DMS79 (cell line): ENCODE measurements around the gene CYP27A1.
"Not testable (repeated sequence)": the region's sequence is repeated elsewhere in the genome, so short reads cannot be mapped to it uniquely, and the experiment has no call there.

ENCODE experiments used
- DNase-seq: peaks from one replicate; lab custom pipeline; 2025; lab: John Stamatoyannopoulos, UW

Gene CYP27A1

DNA sequence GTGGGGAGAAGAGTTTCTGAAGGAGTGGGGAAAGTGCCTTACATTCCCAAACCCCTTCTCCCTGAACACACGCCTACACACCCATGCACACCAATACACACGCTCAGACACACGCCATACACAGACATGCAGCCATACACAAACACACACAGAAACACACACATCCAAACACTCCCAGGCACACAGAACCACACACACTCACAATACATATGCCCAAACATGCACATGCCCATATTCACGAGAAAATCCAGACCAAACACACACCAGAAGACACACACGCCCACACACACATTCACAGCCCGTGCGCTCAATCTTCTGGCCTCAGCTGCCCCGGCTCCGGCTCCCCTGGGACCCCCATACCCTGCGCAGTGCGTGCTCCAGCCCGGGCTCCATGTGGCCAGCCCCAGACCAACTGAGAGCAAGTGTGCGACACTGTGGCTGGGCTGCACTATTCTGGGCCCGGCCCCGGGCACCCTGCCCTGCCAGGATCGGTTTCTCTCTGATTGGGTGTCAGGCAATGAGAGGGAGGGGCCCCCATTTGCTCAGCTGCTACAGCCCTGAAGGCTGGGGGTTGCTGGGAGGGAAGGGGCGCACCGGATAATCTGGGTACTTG is 49.5 kb downstream of the CYP27A1 start, which contains the start of gene PRKAG3:
TSS of gene PRKAG3 (minus strand) at position 426 of the 613 bp plus-strand sequence.
- no peak for DNase-seq

GRCh38 chr2:218832081-218832480 is 50.1 kb downstream of the CYP27A1 start:
- DNase-seq = no peak

- no peak for DNase-seq
These were observed 50.6 kb downstream of the CYP27A1 start for GRCh38 chr2:218832520-218832919.

DNA sequence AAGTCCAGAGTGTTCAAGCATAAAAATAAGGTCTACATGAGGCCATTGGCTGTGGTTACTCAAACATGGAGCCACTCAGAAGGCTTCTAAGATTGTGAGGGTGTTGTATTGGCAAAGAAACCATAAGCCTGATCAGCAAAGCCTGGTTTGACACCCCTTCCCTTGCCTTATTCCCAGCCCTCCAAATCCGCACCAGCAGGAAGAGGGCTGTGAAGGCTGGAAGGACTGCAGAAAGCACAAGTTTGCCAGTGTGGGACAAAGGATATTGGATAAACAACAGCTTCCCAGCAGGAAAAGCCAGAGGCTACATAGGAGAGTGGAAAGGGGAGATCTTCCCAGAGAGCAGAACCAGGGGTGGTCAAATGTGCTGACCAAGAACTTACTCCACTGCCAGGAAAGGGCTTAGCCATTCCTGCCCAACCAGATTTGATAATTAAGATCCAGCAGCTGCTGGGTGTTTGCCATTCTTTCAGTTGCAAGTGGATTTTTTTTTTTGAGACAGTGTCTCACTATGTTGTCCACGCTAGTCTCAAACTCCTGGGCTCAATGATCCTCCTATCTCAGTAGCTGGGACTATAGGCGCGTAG is 51.2 kb downstream of the CYP27A1 start:
- DNase-seq = no peak

DNA sequence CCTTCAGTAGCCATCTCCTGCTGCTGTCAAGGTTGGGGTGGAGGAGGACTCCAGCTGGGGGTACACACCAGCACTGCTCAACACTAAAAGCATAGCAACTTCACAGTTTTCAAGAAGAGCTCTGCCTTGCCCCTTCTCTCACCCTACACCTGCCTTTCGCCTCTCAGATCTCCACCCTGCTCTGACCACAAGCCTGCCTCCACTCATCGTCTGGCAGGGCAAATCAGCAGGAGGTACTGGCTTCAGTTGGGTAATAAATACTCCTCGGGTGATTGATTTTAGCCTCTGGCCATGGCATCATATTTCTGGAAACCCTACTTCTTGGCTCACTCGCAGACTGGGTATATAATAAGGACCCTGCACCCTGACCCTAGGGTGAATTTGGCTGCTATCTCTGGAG is 52.7 kb downstream of the CYP27A1 start:
- peak; percentile 6 for DNase-seq

DNA sequence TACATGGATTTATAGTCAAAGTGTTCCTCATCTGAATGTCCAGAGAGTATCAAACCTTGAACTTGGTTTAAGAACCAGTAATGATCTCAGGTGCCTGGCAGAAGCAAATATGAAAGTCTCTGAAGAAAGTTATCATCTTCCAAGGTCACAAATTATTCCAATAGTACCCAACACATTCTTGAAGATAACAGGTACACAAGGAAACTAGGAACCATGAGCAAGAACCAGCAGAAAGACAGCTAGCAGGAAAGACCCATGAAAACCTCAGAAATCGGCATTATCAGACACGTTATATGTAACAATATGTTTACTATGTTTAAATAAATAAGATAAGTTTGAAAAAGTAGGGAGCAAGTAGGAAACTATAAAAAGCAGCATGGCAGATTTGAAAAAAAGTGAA is 55.5 kb downstream of the CYP27A1 start:
- DNase-seq = no peak

- no peak for DNase-seq
These were observed 57.5 kb downstream of the CYP27A1 start for GRCh38 chr2:218839430-218839829.

GRCh38 chr2:218839888-218840287 is 57.9 kb downstream of the CYP27A1 start:
- no peak for DNase-seq

DNA sequence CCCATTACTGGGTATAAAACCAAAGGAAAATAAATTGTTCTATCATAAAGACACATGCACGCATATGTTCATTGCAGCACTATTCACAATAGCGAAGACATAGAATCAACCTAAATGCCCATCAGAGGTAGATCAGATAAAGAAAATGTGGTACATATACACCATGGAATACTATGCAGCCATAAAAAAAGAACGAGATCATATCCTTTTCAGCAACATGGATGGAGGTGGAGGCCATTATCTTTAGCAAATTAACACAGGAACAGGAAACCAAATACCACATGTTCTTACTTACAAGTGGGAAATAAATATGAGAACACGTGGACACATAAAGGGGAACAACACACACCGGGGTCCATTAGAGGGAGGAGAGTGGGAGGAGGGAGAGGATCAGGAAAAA is 62.4 kb downstream of the CYP27A1 start:
- DNase-seq = not testable (repeated sequence)

DNA sequence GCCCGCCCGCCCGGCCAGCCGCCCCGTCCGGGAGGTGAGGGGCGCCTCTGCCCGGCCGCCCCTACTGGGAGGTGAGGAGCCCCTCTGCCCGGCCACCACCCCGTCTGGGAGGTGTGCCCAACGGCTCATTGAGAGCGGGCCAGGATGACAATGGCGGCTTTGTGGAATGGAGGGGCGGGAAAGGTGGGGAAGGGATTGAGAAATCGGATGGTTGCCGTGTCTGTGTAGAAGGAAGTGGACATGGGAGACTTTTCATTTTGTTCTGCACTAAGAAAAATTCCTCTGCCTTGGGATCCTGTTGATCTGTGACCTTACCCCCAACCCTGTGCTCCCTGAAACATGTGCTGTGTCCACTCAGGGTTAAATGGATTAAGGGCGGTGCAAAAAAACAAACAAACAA is 65.0 kb downstream of the CYP27A1 start:
- not testable (repeated sequence) for DNase-seq

GRCh38 chr2:218849721-218850120 is 67.8 kb downstream of the CYP27A1 start:
- DNase-seq = no peak

DNA sequence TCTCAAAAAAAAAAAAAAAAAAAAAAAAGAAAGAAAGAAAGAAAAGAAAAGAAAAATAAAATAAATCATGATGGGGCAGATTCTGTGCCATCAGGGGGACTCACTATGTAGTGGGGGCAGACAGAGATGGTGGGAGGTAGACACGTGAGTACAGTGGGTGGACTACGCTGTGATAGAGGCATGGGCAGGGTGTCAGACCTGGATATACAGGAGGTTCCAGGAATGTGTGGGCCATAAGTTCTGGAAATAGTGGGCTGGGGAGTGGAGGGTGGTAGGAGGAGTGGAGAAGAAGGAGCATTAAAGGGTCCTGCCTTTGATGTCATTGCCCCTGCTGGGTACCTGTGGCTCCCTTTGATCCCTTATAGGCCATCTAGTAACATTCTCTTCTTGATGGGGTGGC is 68.8 kb downstream of the CYP27A1 start:
- no peak for DNase-seq

- no peak for DNase-seq
These were observed 69.3 kb downstream of the CYP27A1 start for GRCh38 chr2:218851286-218851685.

DNA sequence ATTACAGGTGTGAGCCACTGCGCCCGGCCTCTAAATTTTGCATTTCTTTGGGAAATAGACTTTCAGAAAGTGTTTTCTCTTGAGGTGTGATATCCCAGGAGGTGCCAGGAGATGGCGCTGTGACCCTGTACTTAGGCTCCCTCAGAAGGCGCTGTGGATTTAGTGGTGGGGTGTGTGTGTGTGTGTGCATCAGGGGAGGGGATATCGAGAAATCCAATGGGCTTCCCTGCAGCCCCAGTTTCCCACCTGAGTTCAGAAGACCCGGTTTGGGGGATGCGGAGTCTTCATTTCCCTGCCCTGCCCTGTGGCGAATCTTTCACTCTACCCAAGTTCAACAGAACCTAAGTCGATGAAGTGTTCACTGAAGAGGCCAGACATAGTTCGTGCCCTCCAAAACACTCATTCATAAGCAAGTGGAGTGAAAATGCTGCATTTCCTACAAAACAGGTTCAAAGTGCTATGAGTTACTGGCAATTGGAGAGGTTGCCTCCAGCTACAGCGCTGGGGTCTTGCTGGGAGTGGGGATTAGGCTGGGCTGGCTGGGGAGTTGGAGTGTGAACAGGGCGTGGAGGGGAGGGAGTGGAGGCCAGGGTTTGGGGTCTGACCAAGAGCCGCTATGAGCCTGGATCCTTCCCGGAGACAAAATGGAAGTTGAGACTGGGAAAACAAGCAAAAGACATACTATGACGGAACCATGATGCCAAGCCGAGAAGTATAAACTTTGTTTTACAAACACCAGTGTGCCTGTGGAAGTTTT is 71.1 kb downstream of the CYP27A1 start:
- peak; percentile 4 for DNase-seq

DNA sequence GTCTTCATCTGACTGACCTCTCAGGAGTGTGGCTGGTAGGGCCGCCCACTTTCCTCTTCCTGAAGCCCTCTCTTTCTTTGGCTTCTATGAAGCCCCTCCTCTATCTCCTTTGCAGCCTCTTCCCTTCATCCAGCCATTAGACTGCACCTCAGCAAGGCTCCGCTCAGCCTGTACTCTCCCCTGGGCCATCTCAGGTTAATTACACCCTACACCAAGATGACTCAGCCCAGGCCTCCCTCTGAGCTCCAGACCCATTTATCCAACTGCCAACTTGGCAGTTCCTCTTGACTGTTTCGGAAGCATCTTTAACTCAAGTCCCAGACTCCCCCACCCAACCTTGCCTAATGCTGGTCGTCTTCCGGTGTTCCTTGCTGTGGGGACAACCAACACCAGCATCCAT is 71.8 kb downstream of the CYP27A1 start:
- DNase-seq = no peak

GRCh38 chr2:218854860-218855259 is 72.9 kb downstream of the CYP27A1 start:
- no peak for DNase-seq

GRCh38 chr2:218855305-218856166 is 73.6 kb downstream of the CYP27A1 start:
- no peak for DNase-seq

- DNase-seq = no peak
These were observed 74.4 kb downstream of the CYP27A1 start for GRCh38 chr2:218856167-218856895.

- no peak for DNase-seq
These were observed 74.9 kb downstream of the CYP27A1 start for GRCh38 chr2:218856896-218857243.

GRCh38 chr2:218857371-218858137 is 75.6 kb downstream of the CYP27A1 start:
- no peak for DNase-seq

DNA sequence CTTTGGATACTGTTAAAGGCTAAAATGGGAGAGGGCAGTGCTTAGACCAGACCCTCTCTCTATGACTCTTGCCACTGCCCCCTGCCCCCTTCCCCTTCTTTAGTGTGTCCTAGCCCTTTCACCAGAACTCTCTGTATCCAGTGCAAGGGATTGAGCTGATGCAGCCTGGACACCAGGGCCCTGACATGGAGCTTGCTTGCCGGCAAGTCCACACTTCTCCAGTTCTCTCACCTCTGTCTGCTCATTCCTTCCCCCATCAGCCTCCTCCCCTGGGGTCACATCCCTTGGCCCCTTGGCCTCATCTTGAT is 76.1 kb downstream of the CYP27A1 start:
- DNase-seq = no peak
